HG03575 (cell line): ENCODE results near the gene SNX32.

ENCODE experiments used
- ATAC-seq: cut with Tn5 transposase; IDR thresholded peaks from one replicate; pipeline ENCODE4 v1.9.1; 2021; ENCODE audit not compliant: unreplicated experiment, insufficient number of reproducible peaks, low FRiP score; ENCODE audit errors: extremely low read depth

Gene SNX32

DNA sequence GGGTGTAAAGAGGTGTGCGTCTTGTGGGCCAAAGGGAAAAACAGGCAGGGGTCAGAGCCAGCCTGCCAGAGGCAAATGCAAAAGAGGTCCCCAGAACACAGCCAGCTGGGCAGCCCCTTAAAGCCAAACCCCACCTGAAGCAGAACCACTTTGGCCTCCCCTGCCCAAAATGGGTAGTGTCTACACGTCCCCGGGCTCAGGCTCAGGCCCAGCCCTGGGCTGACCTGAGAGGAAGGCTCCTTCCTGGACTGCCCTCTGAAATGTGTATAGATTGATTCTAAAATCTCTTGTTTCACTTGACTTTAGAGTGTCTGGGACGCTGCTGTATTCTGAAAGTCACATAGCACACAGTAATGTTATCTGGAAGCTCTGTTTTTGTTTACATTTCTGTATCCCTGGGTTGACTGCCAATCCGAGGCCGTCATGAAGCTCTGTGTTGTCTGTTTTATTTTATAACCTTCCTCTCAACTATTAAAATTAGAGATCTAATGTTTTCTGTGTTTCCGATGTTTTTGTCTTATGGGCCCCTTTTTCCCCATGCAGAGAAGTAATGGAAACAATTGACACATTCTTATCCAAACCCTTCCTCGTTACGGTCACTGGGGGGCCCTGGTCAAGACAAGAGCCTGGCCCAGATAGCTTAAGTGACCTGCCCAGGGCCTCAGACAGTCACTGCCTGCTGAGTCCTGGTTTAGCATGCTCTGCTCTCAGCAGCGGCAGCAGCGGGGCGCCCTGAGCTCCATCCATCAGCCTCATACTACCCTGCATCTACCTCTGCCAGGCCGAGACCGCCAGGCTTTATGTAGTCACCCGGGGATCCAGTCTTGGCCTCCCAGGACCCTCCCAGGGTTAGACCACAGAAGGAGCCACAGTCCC lies 36.8 kb upstream of the SNX32 start:
- ATAC-seq: no peak

GRCh38 chr11:65797711-65798110 lies 36.1 kb upstream of the SNX32 start:
- ATAC-seq: no peak

DNA sequence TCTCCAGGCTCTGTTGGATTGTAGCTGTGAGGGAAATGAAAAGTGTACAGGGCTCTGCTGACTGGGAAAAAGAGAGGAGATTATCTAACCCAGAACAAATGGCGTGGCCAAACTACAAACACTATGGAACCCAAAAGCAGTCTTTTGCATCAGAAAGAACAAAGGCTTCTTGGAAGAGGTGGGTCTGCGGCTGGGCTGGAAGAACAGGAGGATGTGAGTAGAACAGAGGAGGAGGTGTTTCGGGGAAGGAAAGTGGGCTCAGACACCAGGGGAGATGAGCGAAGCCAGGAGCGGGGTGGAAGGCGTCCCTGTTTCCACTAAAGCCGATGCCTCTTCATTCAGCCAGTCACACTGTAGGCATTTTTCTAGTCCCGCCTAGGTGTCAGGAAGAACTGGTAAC lies 34.9 kb upstream of the SNX32 start:
- ATAC-seq: no peak

DNA sequence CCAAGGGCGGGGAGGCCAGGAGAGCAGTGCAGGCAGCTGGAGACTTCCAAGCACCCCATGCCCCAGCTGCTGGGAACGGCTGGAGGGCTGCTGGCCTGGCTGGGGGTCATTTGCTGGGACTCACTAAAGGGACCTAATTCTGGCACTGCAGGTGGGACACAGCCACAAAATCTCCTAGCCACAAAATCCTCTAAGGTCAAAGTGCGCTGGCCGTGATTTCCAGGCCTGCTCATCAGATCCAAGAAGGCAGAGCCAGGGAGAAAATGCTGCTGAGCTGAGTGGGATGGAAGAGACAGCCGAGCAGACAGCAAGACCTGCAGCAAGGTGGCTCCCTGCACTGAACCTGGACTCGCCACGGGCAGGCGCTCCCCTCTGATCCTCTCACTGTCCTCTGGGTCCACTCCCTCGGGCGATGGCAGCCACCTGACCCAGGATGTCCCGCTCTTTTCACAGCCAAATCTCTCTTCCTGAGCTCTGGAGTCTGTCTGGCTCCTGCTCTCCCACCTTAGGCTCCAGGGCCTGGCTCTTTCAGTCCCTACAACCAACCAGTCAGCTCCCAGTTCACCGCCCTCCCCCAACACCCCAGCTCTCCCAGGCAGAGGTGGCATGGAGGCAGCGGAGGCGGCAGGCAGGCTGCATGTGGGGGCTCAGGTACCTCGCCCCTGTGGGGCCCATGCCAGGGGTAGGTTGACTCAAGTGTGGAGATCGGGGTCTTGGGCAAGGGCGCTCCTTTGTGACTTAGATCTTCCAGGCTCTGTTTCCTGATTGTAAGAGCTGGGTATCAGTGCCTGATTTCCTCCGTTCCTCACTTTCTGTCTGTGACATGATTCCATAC lies 32.4 kb upstream of the SNX32 start:
- no peak for ATAC-seq

DNA sequence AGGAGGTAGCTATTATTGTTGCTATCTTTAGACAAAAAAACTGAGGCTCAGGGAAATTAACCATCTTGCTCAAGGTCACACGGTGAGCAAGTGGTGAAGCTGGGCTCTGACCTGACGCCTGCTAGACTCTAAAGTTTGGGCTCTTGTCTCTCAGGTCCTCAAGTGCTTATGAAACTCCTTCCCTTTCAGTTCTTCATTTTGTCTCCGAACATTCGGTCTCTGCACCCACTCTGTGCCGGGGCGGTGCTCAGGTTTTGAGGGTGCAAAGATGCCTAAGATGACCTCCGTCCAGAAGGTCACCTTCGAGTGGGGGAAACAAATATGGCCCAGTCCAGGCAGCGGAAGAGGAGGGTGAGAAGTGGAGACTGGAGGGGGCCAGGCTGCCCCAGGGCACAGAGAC lies 30.9 kb upstream of the SNX32 start:
- no peak for ATAC-seq

GRCh38 chr11:65803797-65804492 lies 29.8 kb upstream of the SNX32 start:
- ATAC-seq: no peak

DNA sequence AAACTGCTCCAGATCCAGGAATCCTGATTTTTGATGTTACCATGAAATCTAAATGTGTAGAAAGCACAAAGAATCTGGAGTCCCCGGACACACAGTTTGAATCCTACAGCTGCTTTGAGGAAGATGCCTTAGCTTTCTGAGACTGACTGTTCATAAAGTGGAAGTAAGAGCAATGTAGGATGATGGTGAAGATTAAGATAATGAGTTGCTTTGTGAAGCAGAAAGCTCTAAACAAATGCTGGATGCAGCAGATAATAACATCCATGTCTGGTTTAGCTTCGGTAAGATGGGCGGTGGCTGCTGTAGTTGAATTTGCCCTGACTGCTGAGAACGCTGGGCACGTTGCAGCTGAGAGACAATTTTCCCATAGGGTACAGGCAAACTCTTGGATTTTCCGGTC lies 26.8 kb upstream of the SNX32 start:
- ATAC-seq: no peak

DNA sequence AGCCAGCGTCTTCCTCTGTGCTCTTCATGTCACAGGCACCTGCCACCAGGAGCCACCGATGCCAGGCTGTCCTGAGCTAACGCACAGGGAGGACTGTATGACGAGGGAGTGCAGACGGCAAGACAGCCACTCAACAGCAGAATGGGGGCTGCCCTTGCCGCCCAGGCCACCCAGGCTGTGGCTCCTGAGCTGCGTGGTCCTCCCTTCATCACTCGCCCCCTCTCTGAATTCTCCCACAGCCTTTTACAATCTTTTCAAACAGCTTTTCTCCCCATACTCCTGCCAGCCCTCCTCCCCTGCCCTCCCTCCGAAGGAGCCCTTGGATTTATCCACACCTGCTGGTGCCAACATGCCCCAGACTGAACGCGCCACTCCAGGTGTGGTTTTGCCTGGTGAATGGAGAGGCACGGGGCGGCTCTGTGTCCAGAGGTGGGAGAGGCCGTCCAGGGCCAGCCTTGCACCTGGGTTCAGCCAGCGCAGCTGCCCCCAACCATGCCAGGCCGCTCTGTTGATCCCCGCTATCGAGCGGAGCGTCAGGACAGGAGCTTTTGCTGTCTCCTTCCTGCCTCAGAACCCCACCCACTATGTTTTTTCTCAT lies 24.9 kb upstream of the SNX32 start:
- ATAC-seq: no peak

DNA sequence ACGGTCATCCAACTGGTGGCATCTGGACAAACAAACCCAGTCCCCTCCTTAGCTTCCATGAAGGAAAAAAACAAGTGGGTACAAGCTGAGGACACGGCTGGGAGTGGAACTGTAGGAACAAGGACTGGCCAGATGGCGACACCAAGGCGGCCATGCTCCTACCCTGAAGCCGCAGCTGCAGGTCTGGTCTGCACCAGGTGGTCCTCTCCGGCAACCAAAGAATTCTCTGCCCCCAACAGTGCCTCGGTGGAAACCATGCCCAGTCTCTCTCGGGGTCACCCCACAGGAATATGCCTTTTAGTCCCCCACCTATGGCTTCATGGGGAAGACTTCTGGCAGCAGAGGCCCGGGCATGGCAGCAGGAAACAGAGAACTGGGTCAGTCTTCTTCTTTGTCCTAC lies 24.3 kb upstream of the SNX32 start:
- no peak for ATAC-seq

DNA sequence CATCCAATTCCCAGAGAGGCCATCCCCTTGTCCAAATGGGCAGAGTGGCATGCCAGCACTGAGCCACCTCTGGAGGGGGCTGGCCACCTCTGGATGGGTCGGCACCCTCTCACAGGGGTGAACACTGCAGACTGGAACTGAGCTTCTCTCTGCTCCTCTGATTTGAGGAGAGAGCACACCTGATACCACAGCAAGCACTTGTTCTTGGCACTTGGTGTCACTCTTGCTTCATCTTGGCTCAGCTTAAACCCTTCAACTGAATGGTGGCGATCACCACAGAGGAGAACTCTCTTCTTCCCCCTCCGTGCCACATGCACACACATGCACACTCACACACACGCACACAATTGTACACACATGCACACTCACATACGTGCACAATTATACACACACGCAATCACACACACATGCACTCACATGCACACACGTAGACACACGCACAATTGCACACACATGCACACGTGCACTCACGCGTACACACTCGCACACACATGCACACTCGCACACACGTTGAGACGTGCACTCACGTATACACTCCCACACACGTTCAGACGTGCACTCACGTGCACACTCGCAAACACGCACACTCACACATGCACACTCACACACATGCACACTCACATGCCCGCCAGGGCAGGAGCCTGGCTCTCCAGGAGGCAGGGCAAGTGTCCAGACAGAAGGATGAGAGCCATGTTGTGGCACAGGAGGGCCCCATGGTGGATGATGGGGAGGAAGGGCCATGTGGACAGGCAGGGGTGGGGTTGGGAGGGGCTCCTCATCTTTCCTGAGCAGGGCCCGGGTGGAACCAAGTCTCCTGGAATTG lies 23.5 kb upstream of the SNX32 start:
- ATAC-seq: no peak

GRCh38 chr11:65811764-65812475 lies 21.8 kb upstream of the SNX32 start:
- no peak for ATAC-seq

- no peak for ATAC-seq
Measured at GRCh38 chr11:65814131-65814985, 19.4 kb upstream of the SNX32 start.

DNA sequence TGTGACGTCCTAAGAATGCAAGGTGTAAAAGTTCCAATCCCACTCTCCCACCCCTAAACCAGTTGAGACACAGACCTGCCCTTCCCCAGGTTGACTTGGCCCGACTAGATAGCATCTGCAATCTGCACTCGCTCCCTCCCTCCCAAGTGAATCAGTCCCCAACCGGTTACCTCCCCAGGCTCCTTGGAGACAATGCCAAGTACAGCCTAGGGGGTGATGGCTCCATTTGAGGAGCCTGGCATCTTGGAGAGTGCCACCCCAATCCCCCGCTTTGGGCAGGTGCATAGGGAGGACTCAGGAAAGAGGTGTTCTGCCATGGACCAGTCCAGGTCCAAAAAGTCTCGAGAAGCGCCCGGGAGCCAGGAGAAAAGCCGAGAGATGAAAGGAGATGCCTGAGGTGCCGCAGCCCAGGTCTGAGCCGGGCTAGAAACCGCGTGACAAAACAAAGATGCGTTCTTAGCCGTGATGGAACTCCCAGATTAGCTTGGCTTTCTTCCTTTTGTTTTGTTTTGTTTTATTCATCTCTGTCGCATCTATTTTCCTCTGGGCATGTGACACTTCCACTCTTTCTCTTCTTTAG lies 18.7 kb upstream of the SNX32 start:
- no peak for ATAC-seq

GRCh38 chr11:65816696-65817095 lies 17.1 kb upstream of the SNX32 start:
- ATAC-seq: no peak

GRCh38 chr11:65817312-65817834 lies 16.4 kb upstream of the SNX32 start:
- no peak for ATAC-seq

GRCh38 chr11:65817835-65818680 lies 15.7 kb upstream of the SNX32 start:
- ATAC-seq: no peak
